Vagina (tissue), 2 donors: ENCODE measurements around the gene BSN.

Experiments
- CTCF ChIP-seq, 3 experiments: fragments of 450-650 bp in 2 of 3; fragments of 200-600 bp in 1 of 3; sonication (generic) in 1 of 3; IDR thresholded peaks; one replicate each; pipeline ENCODE4 v1.5.1; 2017 to 2019; ENCODE audit warnings: antibody characterized with exemption in 3 of 3, mild to moderate bottlenecking in 2 of 3, moderate library complexity in 2 of 3
- POLR2A ChIP-seq, 2 donors: fragments of 450-650 bp; IDR thresholded peaks; one replicate each; pipeline ENCODE4 v1.6.1; 2017; ENCODE audit warnings: antibody characterized with exemption in 2 of 2, mild to moderate bottlenecking in 2 of 2, moderate library complexity in 2 of 2
- POLR2AphosphoS5 ChIP-seq, 2 donors: sonication (generic); formaldehyde crosslinking; IDR thresholded peaks; one replicate each; pipeline ENCODE4 v1.9.0; 2017; ENCODE audit warnings: antibody characterized with exemption in 2 of 2, mild to moderate bottlenecking in 2 of 2, low read depth in 1 of 2; ENCODE audit not compliant: insufficient read depth in 1 of 2

- TF ChIP-seq POLR2A (IDR thresholded peaks at IDR 0.05) (no peak), CTCF (IDR thresholded peaks at IDR 0.05) (no peak), POLR2AphosphoS5 (IDR thresholded peaks at IDR 0.05; ENCODE audit: insufficient read depth in 1 of 2, low read depth in 1 of 2) (no peak)
Measured at GRCh38 chr3:49614936-49615335, 60.7 kb downstream of the BSN start.
